HG02642 (cell line): ENCODE results near the gene COQ8A.

Experiments
- ATAC-seq: cut with Tn5 transposase; IDR thresholded peaks from one replicate; pipeline ENCODE4 v1.9.1; 2021; ENCODE audit warnings: mild to moderate bottlenecking; ENCODE audit not compliant: unreplicated experiment, poor library complexity

The COQ8A gene

GRCh38 chr1:226982451-226983177 lies 42.5 kb downstream of the COQ8A start:
- ATAC-seq = no peak

DNA sequence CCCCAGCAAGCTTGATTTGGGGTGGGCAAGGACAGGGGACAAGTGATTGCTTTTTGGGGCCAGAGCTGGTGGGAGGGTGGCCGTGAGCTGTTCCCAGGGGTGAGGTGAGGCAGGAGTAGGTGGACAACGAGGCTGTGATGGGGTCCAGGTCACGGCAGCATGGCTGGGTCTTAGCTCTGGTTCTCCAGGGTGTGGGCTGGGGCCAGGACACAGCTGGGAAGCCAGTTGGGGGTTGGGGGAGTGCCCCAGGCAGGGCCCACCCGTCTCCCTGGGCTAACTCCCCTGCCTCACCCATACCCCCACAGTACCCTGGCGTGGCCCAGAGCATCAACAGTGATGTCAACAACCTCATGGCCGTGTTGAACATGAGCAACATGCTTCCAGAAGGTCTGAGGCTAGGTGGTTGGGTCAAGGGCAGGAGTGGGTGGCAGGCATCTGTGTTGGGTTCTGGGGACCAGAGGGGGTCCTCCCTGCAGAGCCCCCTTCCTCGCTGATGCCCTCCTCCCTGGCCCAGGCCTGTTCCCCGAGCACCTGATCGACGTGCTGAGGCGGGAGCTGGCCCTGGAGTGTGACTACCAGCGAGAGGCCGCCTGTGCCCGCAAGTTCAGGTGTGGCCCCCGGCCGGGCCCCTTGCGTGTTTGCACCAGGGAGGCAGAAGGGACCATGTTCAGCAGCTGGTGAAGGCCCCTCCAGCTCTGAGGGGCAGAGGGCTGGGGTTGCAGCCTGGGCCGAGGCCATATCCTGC lies 43.3 kb downstream of the COQ8A start:
- no peak for ATAC-seq

GRCh38 chr1:226983992-226984364 lies 43.9 kb downstream of the COQ8A start:
- ATAC-seq = no peak

GRCh38 chr1:226984521-226985238 lies 44.6 kb downstream of the COQ8A start:
- ATAC-seq = no peak

GRCh38 chr1:226985239-226985838 lies 45.2 kb downstream of the COQ8A start:
- ATAC-seq = no peak

GRCh38 chr1:226985839-226986463 lies 45.9 kb downstream of the COQ8A start:
- no peak for ATAC-seq

GRCh38 chr1:226986496-226987178 lies 46.5 kb downstream of the COQ8A start:
- no peak for ATAC-seq

GRCh38 chr1:226987179-226987536 lies 47.1 kb downstream of the COQ8A start:
- ATAC-seq = no peak

- ATAC-seq = no peak
Measured at GRCh38 chr1:226987623-226988333, 47.7 kb downstream of the COQ8A start.

DNA sequence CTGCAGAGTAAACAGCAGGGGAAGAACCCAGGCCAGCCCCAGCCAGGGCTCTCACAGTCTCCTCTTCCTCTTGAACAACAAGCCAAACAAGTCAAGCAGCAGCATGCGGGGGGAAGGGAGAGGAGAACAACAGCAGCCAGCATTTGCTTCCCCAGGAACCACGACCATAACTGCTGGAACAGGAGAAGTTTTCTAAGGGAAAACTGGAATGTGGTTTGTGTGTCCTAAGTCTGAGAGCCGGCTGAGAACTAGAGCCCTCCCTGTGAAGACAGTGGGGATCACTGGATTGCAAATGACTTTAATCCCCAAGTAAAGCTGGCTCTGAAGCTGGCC lies 48.2 kb downstream of the COQ8A start:
- no peak for ATAC-seq

DNA sequence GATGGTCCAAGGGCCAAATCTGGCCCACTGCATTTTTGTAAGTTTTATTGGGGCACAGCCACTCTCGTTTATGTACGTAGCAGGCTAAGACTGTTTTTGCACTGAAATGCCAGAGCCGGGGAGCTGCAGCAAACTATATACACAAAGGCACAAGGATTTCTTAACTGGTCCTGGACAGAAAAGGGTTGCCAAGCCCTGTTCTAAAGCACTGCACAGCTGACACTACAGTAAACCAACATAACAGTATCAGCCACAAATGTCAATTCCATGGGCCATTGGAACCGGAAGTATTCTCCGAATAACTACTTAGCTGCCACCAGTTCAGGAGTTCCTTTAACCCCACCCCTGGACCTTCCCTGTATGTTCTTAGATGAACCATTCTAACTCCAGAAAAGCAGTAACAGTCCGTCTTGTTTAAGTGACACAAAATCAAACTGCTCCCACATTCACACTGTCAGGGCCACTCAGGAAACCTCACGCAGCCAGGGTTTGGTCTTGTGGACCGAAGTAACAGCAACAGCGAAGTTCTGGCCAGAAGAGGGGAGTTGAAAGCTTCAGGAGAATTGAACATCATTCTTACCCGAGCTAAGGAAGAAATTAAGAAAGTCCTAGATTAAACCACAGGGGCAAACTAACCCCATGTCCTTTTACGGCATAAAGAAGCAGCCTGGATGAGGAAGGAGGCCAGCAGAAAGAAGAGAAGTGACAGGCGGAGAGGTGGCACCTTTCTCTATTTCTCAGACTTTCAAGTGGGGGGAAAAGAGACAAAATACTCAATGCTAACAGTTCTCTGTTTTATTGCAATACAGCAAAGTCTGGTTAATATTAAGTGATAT lies 49.2 kb downstream of the COQ8A start:
- no peak for ATAC-seq

DNA sequence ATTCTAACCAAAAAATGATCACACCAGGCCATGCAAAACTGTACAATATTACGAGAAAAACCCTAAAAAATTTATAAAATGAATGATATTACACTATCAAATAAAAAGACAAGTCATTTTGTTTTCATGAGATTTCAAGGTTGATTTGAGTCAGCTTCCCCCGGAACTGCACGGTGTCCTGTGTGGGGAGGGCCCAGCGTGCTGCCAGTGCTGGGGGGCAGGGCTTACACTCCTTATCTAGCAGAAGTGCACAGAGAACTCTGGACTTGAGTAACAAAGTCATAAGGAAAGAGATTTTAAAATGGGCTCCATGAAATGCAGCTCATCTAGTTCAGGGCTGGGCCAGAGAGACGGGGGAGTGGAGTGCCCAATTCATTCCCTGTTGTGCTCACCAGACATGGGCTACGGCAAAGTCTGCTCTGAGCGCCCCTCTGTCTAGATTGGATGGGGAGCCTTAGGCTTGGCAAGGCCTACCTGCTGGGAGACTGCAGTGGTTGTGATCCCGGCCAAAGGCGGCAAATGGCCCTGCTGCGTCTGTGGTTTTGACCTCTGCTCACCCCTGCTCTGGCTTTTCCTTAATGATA lies 50.1 kb downstream of the COQ8A start:
- peak; percentile 75 for ATAC-seq

GRCh38 chr1:226991920-226992319 lies 51.8 kb downstream of the COQ8A start:
- ATAC-seq = no peak

- no peak for ATAC-seq
Measured at GRCh38 chr1:226993814-226994585, 53.9 kb downstream of the COQ8A start.

DNA sequence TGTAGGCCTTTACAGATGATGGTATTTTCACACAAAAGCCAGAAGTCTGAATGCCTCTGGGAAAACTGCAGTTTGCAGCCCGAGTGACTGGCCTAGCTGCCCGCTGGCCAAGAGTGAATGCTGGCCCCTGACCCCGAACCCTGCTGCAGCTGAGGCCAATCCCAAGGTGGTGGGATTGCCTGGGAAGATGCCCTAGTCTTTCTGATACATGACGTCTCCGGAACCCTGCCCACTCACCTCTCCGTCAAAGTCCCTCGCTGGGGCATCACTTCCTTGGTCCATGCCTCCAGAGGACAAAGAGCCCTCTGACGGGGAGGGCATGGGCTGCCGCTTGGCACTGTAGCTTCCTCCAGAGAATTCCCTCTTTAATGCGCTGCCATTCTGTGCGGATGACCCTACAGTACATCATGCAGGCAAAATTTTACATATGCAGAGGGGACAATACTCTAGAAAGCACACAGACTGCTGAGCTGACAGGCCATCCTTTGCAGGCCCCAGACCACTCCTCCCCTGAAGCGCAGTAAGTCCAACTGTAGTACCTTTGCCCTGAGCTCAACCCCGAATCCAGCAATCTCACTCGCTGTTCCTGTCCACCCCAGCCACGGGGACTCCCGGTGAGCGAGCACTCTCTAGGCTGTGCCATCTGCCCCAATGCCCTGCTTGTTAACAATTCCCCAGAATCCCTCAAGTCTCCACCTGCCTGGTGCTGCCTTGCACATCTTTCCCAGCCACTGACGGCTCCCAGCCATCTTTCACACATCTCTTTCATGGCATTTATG lies 54.7 kb downstream of the COQ8A start:
- ATAC-seq = no peak

DNA sequence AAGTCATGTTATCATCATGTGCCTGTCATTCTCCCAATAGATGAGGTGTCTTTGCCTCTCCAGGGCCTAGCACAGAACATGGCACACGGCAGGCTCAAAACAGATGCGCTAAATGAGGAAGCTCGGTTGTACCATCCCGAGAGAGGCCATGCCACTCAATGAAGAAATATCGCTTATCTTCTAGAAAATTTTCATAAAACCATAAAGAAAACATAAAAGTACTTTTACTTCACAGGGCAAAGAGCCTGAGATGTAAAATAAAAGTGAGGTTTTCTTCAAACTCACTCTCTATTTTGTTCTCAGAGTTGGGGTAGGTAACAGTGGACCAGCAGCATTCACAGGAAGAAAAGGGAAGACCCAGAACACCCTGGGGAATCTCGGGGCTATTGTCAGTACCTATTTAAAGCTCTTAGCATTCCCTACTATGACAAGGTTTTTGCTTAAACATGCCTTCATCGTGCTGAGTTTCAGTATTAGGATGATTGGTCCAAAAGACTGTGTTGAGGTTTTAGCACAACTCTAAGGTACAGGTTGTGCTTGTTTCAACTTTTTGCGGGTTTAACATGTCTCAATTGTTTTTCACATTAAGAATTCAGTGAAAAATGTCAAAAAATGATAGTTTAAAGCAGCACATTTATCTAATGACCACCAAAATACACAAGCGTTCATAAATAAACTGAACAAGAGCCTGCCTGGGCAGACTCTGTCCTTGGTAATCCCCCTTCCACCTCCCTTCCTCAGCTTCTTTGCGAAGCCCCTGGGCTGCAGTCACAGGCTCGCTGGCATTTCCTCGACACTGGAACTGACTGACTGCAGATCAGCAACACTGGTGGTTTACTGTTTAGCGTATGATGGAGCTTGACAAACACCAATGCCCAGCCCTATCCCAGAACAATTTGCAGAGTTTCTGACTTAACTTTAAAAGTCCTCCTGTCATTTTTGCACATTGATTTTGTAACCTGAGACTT lies 55.6 kb downstream of the COQ8A start:
- peak; percentile 95 for ATAC-seq
